H1 (cell line): ENCODE data around the gene CDHR2. TPM values are rescaled to one million over a fixed set of nuclear protein-coding genes. Genes with fewer than 3 reads are reported as not detected.

ENCODE experiments used
- CTCF ChIA-PET: fragments of 300-600 bp; sonication (Branson Sonifier 250); formaldehyde crosslinking; loops from one replicate; lab custom pipeline; 2021; ENCODE audit not compliant: partially characterized antibody; lab: Charles Lee
- POLR2A ChIA-PET: fragments of 300-600 bp; sonication (Branson Sonifier 250); formaldehyde crosslinking; loops from one replicate; lab custom pipeline; 2021; ENCODE audit warnings: inconsistent platforms; ENCODE audit not compliant: partially characterized antibody; lab: Charles Lee
- DNase-seq, 2 experiments: peaks; one replicate each; pipeline versions ENCODE4 v3.0.0 to v3.0.0-alpha.2; 2010 to 2022; ENCODE audit warnings: low spot score in 2 of 2, low read depth in 1 of 2, mixed read lengths in 1 of 2
- FAIRE-seq: peaks from 2 replicates; lab custom pipeline; 2011; peaks lifted over from hg19 to GRCh38; lab: Jason Lieb, UNC
- H2AFZ ChIP-seq: 2 replicates; pipeline ENCODE4 v1.8.1; 2012; ENCODE audit warnings: low read length, inconsistent platforms
- H2AK5ac ChIP-seq: 2 replicates; pipeline ENCODE4 v1.6.1; 2013; ENCODE audit warnings: low read depth, low read length
- H2BK120ac ChIP-seq: replicated peaks from 2 replicates; pipeline ENCODE3; 2013; ENCODE audit warnings: low read depth, low read length, inconsistent platforms
- H2BK12ac ChIP-seq: 2 replicates; pipeline ENCODE4 v1.6.1; 2013; ENCODE audit warnings: low read depth, low read length
- H2BK15ac ChIP-seq: 2 replicates; pipeline ENCODE4 v1.6.1; 2013; ENCODE audit warnings: low read length
- H2BK20ac ChIP-seq: 2 replicates; pipeline ENCODE4 v1.6.1; 2013; ENCODE audit warnings: low read length
- H2BK5ac ChIP-seq: 2 replicates; pipeline ENCODE4 v1.6.1; 2013; ENCODE audit warnings: low read depth, low read length
- H3K14ac ChIP-seq: 2 replicates; pipeline ENCODE4 v1.6.1; 2013; ENCODE audit warnings: inconsistent platforms; ENCODE audit not compliant: insufficient read length
- H3K18ac ChIP-seq: 2 replicates; pipeline ENCODE4 v1.6.1; 2013; ENCODE audit warnings: low read length; ENCODE audit errors: extremely low read depth
- H3K23ac ChIP-seq: 2 replicates; pipeline ENCODE4 v1.6.1; 2013; ENCODE audit warnings: inconsistent platforms; ENCODE audit not compliant: insufficient read length
- H3K23me2 ChIP-seq: 2 replicates; pipeline ENCODE4 v1.6.1; 2013; ENCODE audit warnings: low read depth, low read length
- H3K27ac ChIP-seq: 2 replicates; pipeline ENCODE4 v1.6.1; 2011; ENCODE audit warnings: low read depth, low read length, inconsistent platforms
- H3K27me3 ChIP-seq, 4 experiments: replicated peaks in 1 of 4; 1 replicate in 1 of 4; 2 replicates in 3 of 4; pipeline versions ENCODE4 v1.6.1 to v1.8.1; 2011 to 2013; ENCODE audit warnings: low read length in 3 of 4, mild to moderate bottlenecking in 3 of 4, inconsistent platforms in 2 of 4, mixed read lengths in 2 of 4, moderate library complexity in 1 of 4; ENCODE audit not compliant: control insufficient read depth in 3 of 4, insufficient read depth in 3 of 4; ENCODE audit errors: extremely low read depth in 1 of 4
- H3K36me3 ChIP-seq, 4 experiments: 2 replicates each; pipeline versions ENCODE4 v1.6.1 to v1.8.1; 2011 to 2013; ENCODE audit warnings: mild to moderate bottlenecking in 4 of 4, low read length in 3 of 4, moderate library complexity in 2 of 4, control low read depth in 1 of 4, inconsistent platforms in 1 of 4; ENCODE audit not compliant: insufficient read depth in 4 of 4, control insufficient read depth in 2 of 4
- H3K4ac ChIP-seq: replicated peaks from 2 replicates; pipeline ENCODE3; 2013; ENCODE audit warnings: low read length, low read depth, mixed read lengths, inconsistent platforms; ENCODE audit not compliant: insufficient read length
- H3K4me1 ChIP-seq, 4 experiments: replicated peaks in 1 of 4; 1 replicate in 1 of 4; 2 replicates in 3 of 4; pipeline versions ENCODE4 v1.6.1 to v1.8.1; 2011 to 2013; ENCODE audit warnings: low read length in 3 of 4, inconsistent platforms in 2 of 4, mixed read lengths in 1 of 4; ENCODE audit not compliant: insufficient read depth in 4 of 4, control insufficient read depth in 3 of 4
- H3K4me2 ChIP-seq, 2 experiments: 2 replicates each; pipeline versions ENCODE4 v1.6.1 to v1.8.1; 2011 to 2013; ENCODE audit warnings: low read depth in 2 of 2, low read length in 2 of 2, control low read depth in 1 of 2, inconsistent platforms in 1 of 2, mild to moderate bottlenecking in 1 of 2; ENCODE audit not compliant: insufficient read depth in 1 of 2
- H3K4me3 ChIP-seq, 4 experiments: fragments of 200-600, 300-600 bp in 1 of 4; sonication (generic), shearing (Covaris generic), sonication (Bioruptor Twin) in 1 of 4; 2 replicates each; pipeline versions ENCODE4 v1.5.1 to v1.8.1; 2011 to 2016; ENCODE audit warnings: low read length in 4 of 4, low read depth in 3 of 4, control low read depth in 2 of 4, inconsistent platforms in 2 of 4, mild to moderate bottlenecking in 2 of 4, mixed read lengths in 1 of 4, moderate library complexity in 1 of 4; ENCODE audit not compliant: insufficient read depth in 2 of 4; ENCODE audit errors: extremely low read depth in 1 of 4
- H3K56ac ChIP-seq: replicated peaks from 2 replicates; pipeline ENCODE3; 2013; ENCODE audit warnings: low read depth, mild to moderate bottlenecking, mixed read lengths, low read length, inconsistent platforms; ENCODE audit not compliant: insufficient read length
- H3K79me1 ChIP-seq: 2 replicates; pipeline ENCODE4 v1.6.1; 2013; ENCODE audit warnings: low read depth, low read length, control low read depth
- H3K79me2 ChIP-seq, 2 experiments: 2 replicates each; pipeline versions ENCODE4 v1.6.1 to v1.8.1; 2012 to 2013; ENCODE audit warnings: low read length in 2 of 2, mild to moderate bottlenecking in 2 of 2, inconsistent platforms in 1 of 2; ENCODE audit not compliant: insufficient read depth in 2 of 2, control insufficient read depth in 1 of 2
- H3K9ac ChIP-seq, 4 experiments: replicated peaks in 1 of 4; 1 replicate in 1 of 4; 2 replicates in 3 of 4; pipeline versions ENCODE4 v1.6.1 to v1.8.1; 2011 to 2013; ENCODE audit warnings: low read depth in 3 of 4, low read length in 3 of 4, control low read depth in 2 of 4, mild to moderate bottlenecking in 2 of 4, moderate library complexity in 2 of 4, inconsistent platforms in 1 of 4; ENCODE audit errors: extremely low read depth in 1 of 4
- H3K9me3 ChIP-seq, 2 experiments: 2 replicates each; pipeline versions ENCODE4 v1.6.1 to v1.8.1; 2012 to 2013; ENCODE audit warnings: mild to moderate bottlenecking in 2 of 2, moderate library complexity in 2 of 2, control low read depth in 1 of 2, inconsistent platforms in 1 of 2, low read depth in 1 of 2, low read length in 1 of 2, mixed read lengths in 1 of 2; ENCODE audit not compliant: insufficient read depth in 2 of 2
- H4K20me1 ChIP-seq, 2 experiments: replicated peaks in 1 of 2; 2 replicates each; pipeline versions ENCODE3 to v1.8.1; 2011 to 2013; ENCODE audit warnings: inconsistent platforms in 2 of 2, low read length in 2 of 2, mild to moderate bottlenecking in 1 of 2; ENCODE audit not compliant: insufficient read depth in 2 of 2, control insufficient read depth in 1 of 2
- H4K5ac ChIP-seq: 2 replicates; pipeline ENCODE4 v1.6.1; 2013; ENCODE audit warnings: low read length, low read depth, mixed read lengths, inconsistent platforms; ENCODE audit not compliant: insufficient read length
- H4K8ac ChIP-seq: 2 replicates; pipeline ENCODE4 v1.8.0; 2013; ENCODE audit warnings: mild to moderate bottlenecking, moderate library complexity, low read length, inconsistent platforms; ENCODE audit not compliant: insufficient read depth; ENCODE audit errors: extremely low read depth
- H4K91ac ChIP-seq: replicated peaks from 2 replicates; pipeline ENCODE3; 2013; ENCODE audit warnings: low read length, mixed read lengths, inconsistent platforms; ENCODE audit not compliant: insufficient read length
- BCL11A ChIP-seq, 2 experiments: IDR thresholded peaks; one replicate each; pipeline ENCODE4 v1.6.1; 2011; ENCODE audit warnings: low read depth in 2 of 2, low read length in 2 of 2, mild to moderate bottlenecking in 2 of 2
- CHD2 ChIP-seq: IDR thresholded peaks from 2 replicates; pipeline ENCODE4 v1.6.1; 2012; ENCODE audit warnings: low read length, improper control_type of control experiment
- EP300 ChIP-seq, 2 experiments: IDR thresholded peaks; 1 replicate in 1 of 2; 2 replicates in 1 of 2; pipeline ENCODE4 v1.6.1; 2011 to 2012; ENCODE audit warnings: low read depth in 2 of 2, low read length in 2 of 2, mild to moderate bottlenecking in 2 of 2, borderline replicate concordance in 1 of 2, inconsistent platforms in 1 of 2, moderate library complexity in 1 of 2
- HDAC2 ChIP-seq, 2 experiments: fragments of 300-600 bp in 1 of 2; sonication (generic) in 1 of 2; IDR thresholded peaks; 2 replicates each; pipeline ENCODE4 v1.6.1; 2011 to 2012; ENCODE audit warnings: low read depth in 2 of 2, low read length in 2 of 2, mild to moderate bottlenecking in 2 of 2, moderate library complexity in 2 of 2, borderline replicate concordance in 1 of 2, inconsistent platforms in 1 of 2
- KDM4A ChIP-seq: IDR thresholded peaks from one replicate; pipeline ENCODE4 v1.7.1; 2012; ENCODE audit warnings: low read depth, mild to moderate bottlenecking, moderate library complexity, low read length, inconsistent platforms; ENCODE audit not compliant: severe bottlenecking
- NANOG ChIP-seq: IDR thresholded peaks from 2 replicates; pipeline ENCODE4 v1.6.1; 2011; ENCODE audit warnings: low read length, low read depth, mild to moderate bottlenecking, inconsistent platforms; ENCODE audit not compliant: insufficient read depth, poor library complexity, severe bottlenecking
- RAD21 ChIP-seq, 2 experiments: IDR thresholded peaks in 1 of 2; conservative IDR thresholded peaks in 1 of 2; 2 replicates each; pipeline ENCODE4 v1.6.1; 2011; ENCODE audit warnings: low read depth in 2 of 2, low read length in 2 of 2, improper control_type of control experiment in 1 of 2, inconsistent platforms in 1 of 2, mild to moderate bottlenecking in 1 of 2, moderate library complexity in 1 of 2
- SIN3A ChIP-seq, 2 experiments: IDR thresholded peaks in 1 of 2; conservative IDR thresholded peaks in 1 of 2; 2 replicates each; pipeline ENCODE4 v1.6.1; 2011 to 2012; ENCODE audit warnings: low read length in 2 of 2, improper control_type of control experiment in 1 of 2, low read depth in 1 of 2, mild to moderate bottlenecking in 1 of 2
- SIX5 ChIP-seq: IDR thresholded peaks from 2 replicates; pipeline ENCODE4 v1.6.1; 2011; ENCODE audit warnings: mild to moderate bottlenecking, low read depth, low read length
- USF2 ChIP-seq: IDR thresholded peaks from 2 replicates; pipeline ENCODE4 v1.6.1; 2011; ENCODE audit warnings: low read length, improper control_type of control experiment
- YY1 ChIP-seq: IDR thresholded peaks from 2 replicates; pipeline ENCODE4 v1.6.1; 2011; ENCODE audit warnings: low read depth, mild to moderate bottlenecking, low read length
- WGBS, 2 experiments: shearing (Covaris generic) in 1 of 2; methylation state at CpG; one replicate each; pipeline versions ENCODE4 v1.1.6 to v1.1.7; 2013 to 2015; ENCODE audit warnings: low lambda C conversion rate in 2 of 2, mixed read lengths in 2 of 2, inconsistent platforms in 1 of 2, low coverage in 1 of 2, missing lambda C conversion rate in 1 of 2; ENCODE audit not compliant: insufficient replicate concordance in 2 of 2, insufficient coverage in 1 of 2, insufficient read length in 1 of 2; ENCODE audit errors: extremely low coverage in 1 of 2, missing lambda C conversion rate in 1 of 2; 5-methylcytosine and 5-hydroxymethylcytosine counted together
- polyA plus RNA-seq, 7 experiments: library from polyadenylated mRNA; depleted of rRNA in 3 of 7; stranded (reverse) in 5 of 7; unstranded in 2 of 7; fragments of >200 nt in 5 of 7; fragments of 200-250 nt in 2 of 7; gene quantifications; 1 replicate in 5 of 7; 2 replicates in 1 of 7; 4 replicates in 1 of 7; pipeline versions ENCODE4 v1.2.1 to v1.2.3, GENCODE V29; 2011 to 2013; ENCODE audit warnings: missing spikeins in 2 of 7, mixed read lengths in 2 of 7
- total RNA-seq: library from RNA; stranded (reverse); fragmentation: NEBNext Ultra II Directional; extraction: Animal tissue kit (Norgen Biotek cat#: 25700); gene quantifications from 2 replicates; pipeline ENCODE4 v1.2.1, GENCODE V29; 2021

The CDHR2 gene
- total and polyA plus RNA-seq, 2 of the 8 experiments (the other 6 are each of a cell fraction or from before 2014, with no cell fraction given), result 0.02 to 0.43 TPM

GRCh38 chr5:176545388-176545736, 3.8 kb upstream of the CDHR2 start:
- H2BK5ac ChIP-seq, result no peak overlapping the region
- H3K56ac ChIP-seq, result no peak overlapping the region
- H3K4me2 ChIP-seq, result no peak overlapping the region; a peak in 1 of 4 replicates
- no peak overlapping the region for H4K91ac ChIP-seq
- no peak overlapping the region for H3K14ac ChIP-seq
- H3K18ac ChIP-seq, result no peak overlapping the region
- H2BK15ac ChIP-seq, result no peak overlapping the region
- H3K79me2 ChIP-seq, result no peaks in the 10 kb centered on the region
- H3K23me2 ChIP-seq, result peaks cover 9% of the 10 kb centered on the region; the same call in 1 of the 2 replicates
- H3K4ac ChIP-seq, result no peak overlapping the region
- 95% methylated on average over 6 of the region's 6 CpGs; no CpG with 5 or more reads in 1 of the 2 experiments for WGBS, 2 experiments
- no peaks in the 10 kb centered on the region for H3K36me3 ChIP-seq
- peaks cover 5 to 18% (median 18%) of the 10 kb centered on the region in 4 experiments for H3K4me1 ChIP-seq
- DNase-seq, result no peak
- no peak overlapping the region for H4K5ac ChIP-seq
- ChIA-PET POLR2A (interaction anchor here (4.3 to 21.1 kb wide), 3 partner anchors 8 to 26 kb away, joined by 22 to 458 read pairs (median 27); partner anchors contain the start of gene RNF44), CTCF (interaction anchor here (0.6 to 2.2 kb wide), 4 partner anchors 12 to 64 kb away, joined by 3 to 5 read pairs (median 4); no protein-coding TSS in a partner anchor)
- H3K27me3 ChIP-seq, result no peaks in the 10 kb centered on the region; a peak in 1 of 7 replicates
- H3K27ac ChIP-seq, result no peak overlapping the region
- H4K8ac ChIP-seq, result no peak overlapping the region; the same call in 1 of the 2 replicates
- FAIRE-seq, result no peak
- peaks cover 0 to 1% of the 10 kb centered on the region in 2 experiments for H4K20me1 ChIP-seq
- no peak overlapping the region for H3K23ac ChIP-seq
- 0 out of 2 replicates have a peak overlapping the region, but pooled peaks have one; percentile 2 for H2BK12ac ChIP-seq
- no peak overlapping the region for H3K4me3 ChIP-seq
- no peak overlapping the region for H2AK5ac ChIP-seq
- H2AFZ ChIP-seq, result no peak overlapping the region
- peaks cover 2% of the 10 kb centered on the region; the same call in 1 of the 2 replicates for H3K79me1 ChIP-seq
- no peaks in the 10 kb centered on the region for H3K9me3 ChIP-seq
- no peak overlapping the region for H2BK20ac ChIP-seq
- no peak overlapping the region for H3K9ac ChIP-seq
- no peak overlapping the region for H2BK120ac ChIP-seq
- TF ChIP-seq CHD2 (no peak), SIX5 (no peak), RAD21 (IDR thresholded peaks at IDR 0.05 in 1 of 2, conservative IDR thresholded peaks at IDR 0.05 in 1 of 2; ENCODE audit: low read depth in 2 of 2, low read length in 2 of 2) (no peak), HDAC2 (IDR thresholded peaks at IDR 0.05; ENCODE audit: borderline replicate concordance in 1 of 2, low read depth in 2 of 2, low read length in 2 of 2) (no peak), YY1 (no peak), KDM4A (no peak), USF2 (no peak), SIN3A (conservative IDR thresholded peaks at IDR 0.05 in 1 of 2, IDR thresholded peaks at IDR 0.05 in 1 of 2; ENCODE audit: low read depth in 1 of 2, low read length in 2 of 2) (no peak), EP300 (IDR thresholded peaks at IDR 0.05; ENCODE audit: borderline replicate concordance in 1 of 2, low read depth in 2 of 2, low read length in 2 of 2) (no peak), NANOG (no peak), BCL11A (IDR thresholded peaks at IDR 0.05; ENCODE audit: low read depth in 2 of 2, low read length in 2 of 2) (no peak)
